Activated CD4-positive, alpha-beta T cell treated with anti-CD3 and anti-CD28 coated beads, Interleukin-2, amount 10 ng/mL, durations not matched to agents 24 days and 14 days (primary cell): ENCODE data around the gene NBPF12. TPM values are rescaled to one million over a fixed set of nuclear protein-coding genes. Genes with fewer than 3 reads are reported as not detected.
"Not testable (repeated sequence)": the region's sequence is repeated elsewhere in the genome, so short reads cannot be mapped to it uniquely, and the experiment has no call there.

Experiments used
- DNase-seq: peaks from one replicate; pipeline ENCODE4 v3.0.0; 2022
- H3K27ac Mint-ChIP-seq: one replicate; pipeline ENCODE4 v1.8.0; 2022; ENCODE audit warnings: mild to moderate bottlenecking, mixed read lengths
- H3K27me3 Mint-ChIP-seq: one replicate; pipeline ENCODE4 v1.8.0; 2022; ENCODE audit warnings: mixed read lengths
- H3K36me3 Mint-ChIP-seq: one replicate; pipeline ENCODE4 v1.8.0; 2022; ENCODE audit warnings: low read depth, mild to moderate bottlenecking, mixed read lengths
- H3K4me1 Mint-ChIP-seq: one replicate; pipeline ENCODE4 v1.8.0; 2021; ENCODE audit warnings: mixed read lengths
- H3K4me3 Mint-ChIP-seq: one replicate; pipeline ENCODE4 v1.8.0; 2022; ENCODE audit warnings: mild to moderate bottlenecking, moderate library complexity, mixed read lengths
- H3K9me3 Mint-ChIP-seq: one replicate; pipeline ENCODE4 v1.8.0; 2021; ENCODE audit warnings: mixed read lengths
- intact Hi-C: fragments of 100-400 bp; cut with micrococcal nuclease; formaldehyde crosslinking; loops from one replicate; pipeline ENCODE4 v1.15.1; 2023
- total RNA-seq: library from RNA; stranded (reverse); gene quantifications from 2 replicates; pipeline ENCODE4 v1.2.3, GENCODE V29; 2022

NBPF12 gene
- total RNA-seq, 1 donor from 2014 or later, result 14.2 TPM

- H3K27ac Mint-ChIP-seq, intact Hi-C loops, H3K4me3 Mint-ChIP-seq: not testable (repeated sequence)
Measured at GRCh38 chr1:147042891-147043290, 104.8 kb downstream of the NBPF12 start.

GRCh38 chr1:147044511-147044910 lies 106.4 kb downstream of the NBPF12 start:
- peaks cover 21% of the 10 kb centered on the region for H3K4me1 Mint-ChIP-seq
- DNase-seq, H3K27ac Mint-ChIP-seq, H3K4me3 Mint-ChIP-seq, H3K36me3 Mint-ChIP-seq, intact Hi-C loops, H3K9me3 Mint-ChIP-seq: not testable (repeated sequence)
- peaks cover 15% of the 10 kb centered on the region for H3K27me3 Mint-ChIP-seq

More at GRCh38 chr1:147042891-147043290, 104.8 kb downstream of the NBPF12 start:
- H3K27me3 Mint-ChIP-seq, result peaks cover 18% of the 10 kb centered on the region
- DNase-seq, H3K36me3 Mint-ChIP-seq, H3K9me3 Mint-ChIP-seq: not testable (repeated sequence)
- peaks cover 21% of the 10 kb centered on the region for H3K4me1 Mint-ChIP-seq

Other genes starting within 250 kb of the NBPF12 start
- gene PRKAB2, start 234.1 kb downstream of the NBPF12 start, total RNA-seq, result 6.1 and 7.4 TPM in 2 replicates